Retinal pigment epithelial cell (primary cell): ENCODE data around the gene ECSIT.
"Not testable (repeated sequence)": the region's sequence is repeated elsewhere in the genome, so short reads cannot be mapped to it uniquely, and the experiment has no call there.

Source experiments
- DNase-seq: peaks from one replicate; pipeline ENCODE4 v3.0.0-alpha.2; 2010; ENCODE audit warnings: low read depth
- H3K4me3 ChIP-seq: 2 replicates; pipeline ENCODE4 v1.5.1; 2011; ENCODE audit warnings: mild to moderate bottlenecking, low read length, control low read depth, moderate library complexity
- TF ChIP-seq, protein P1 (sequence below): conservative IDR thresholded peaks from 2 replicates; pipeline ENCODE4 v1.5.1; 2011; ENCODE audit warnings: low read depth, low read length, control low read depth, inconsistent platforms

The ECSIT gene

GRCh38 chr19:11566164-11566563, 37.2 kb upstream of the ECSIT start:
- TF ChIP-seq, protein P1, sequence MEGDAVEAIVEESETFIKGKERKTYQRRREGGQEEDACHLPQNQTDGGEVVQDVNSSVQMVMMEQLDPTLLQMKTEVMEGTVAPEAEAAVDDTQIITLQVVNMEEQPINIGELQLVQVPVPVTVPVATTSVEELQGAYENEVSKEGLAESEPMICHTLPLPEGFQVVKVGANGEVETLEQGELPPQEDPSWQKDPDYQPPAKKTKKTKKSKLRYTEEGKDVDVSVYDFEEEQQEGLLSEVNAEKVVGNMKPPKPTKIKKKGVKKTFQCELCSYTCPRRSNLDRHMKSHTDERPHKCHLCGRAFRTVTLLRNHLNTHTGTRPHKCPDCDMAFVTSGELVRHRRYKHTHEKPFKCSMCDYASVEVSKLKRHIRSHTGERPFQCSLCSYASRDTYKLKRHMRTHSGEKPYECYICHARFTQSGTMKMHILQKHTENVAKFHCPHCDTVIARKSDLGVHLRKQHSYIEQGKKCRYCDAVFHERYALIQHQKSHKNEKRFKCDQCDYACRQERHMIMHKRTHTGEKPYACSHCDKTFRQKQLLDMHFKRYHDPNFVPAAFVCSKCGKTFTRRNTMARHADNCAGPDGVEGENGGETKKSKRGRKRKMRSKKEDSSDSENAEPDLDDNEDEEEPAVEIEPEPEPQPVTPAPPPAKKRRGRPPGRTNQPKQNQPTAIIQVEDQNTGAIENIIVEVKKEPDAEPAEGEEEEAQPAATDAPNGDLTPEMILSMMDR = no peak
- DNase-seq = no peak
- no peak overlapping the region for H3K4me3 ChIP-seq

DNA sequence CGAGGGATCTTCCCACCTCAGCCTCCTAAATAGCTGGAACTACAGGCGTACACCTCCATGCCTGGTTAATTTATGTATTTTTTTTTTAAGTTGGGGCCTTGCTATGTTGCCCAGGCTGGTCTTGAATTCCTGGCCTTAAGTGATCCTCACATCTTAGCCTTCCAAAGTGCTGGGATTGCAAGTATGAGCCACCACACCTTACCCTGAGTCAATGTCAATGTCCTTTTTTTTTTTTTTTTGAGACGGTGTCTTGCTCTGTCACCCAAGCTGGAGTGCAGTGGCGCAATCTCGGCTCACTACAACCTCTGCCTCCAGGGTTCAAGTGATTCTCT, 36.7 kb upstream of the ECSIT start:
- not testable (repeated sequence) for H3K4me3 ChIP-seq, DNase-seq

GRCh38 chr19:11564082-11564807, 35.3 kb upstream of the ECSIT start:
- not testable (repeated sequence) for H3K4me3 ChIP-seq, DNase-seq

DNA sequence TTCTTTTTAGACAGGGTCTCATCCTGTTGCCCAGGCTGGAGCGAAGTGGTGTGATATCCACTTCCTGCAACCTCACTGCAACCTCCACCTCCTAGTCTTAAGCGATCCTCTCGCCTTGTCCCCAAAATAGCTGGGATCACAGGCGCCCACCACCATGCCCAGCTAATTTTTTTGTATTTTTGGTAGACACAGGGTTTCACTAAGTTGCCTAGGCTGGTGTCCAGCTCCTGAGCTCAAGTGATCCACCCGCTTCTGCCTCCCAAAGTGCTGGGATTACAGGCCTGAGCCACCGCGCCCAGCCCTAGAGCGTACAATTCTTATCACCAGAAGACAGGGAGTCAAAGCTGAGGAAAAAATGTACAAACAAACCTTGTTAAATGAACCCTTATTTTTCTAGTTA, 34.6 kb upstream of the ECSIT start:
- TF ChIP-seq, protein P1 = no peak
- DNase-seq = no peak
- H3K4me3 ChIP-seq = no peak overlapping the region

DNA sequence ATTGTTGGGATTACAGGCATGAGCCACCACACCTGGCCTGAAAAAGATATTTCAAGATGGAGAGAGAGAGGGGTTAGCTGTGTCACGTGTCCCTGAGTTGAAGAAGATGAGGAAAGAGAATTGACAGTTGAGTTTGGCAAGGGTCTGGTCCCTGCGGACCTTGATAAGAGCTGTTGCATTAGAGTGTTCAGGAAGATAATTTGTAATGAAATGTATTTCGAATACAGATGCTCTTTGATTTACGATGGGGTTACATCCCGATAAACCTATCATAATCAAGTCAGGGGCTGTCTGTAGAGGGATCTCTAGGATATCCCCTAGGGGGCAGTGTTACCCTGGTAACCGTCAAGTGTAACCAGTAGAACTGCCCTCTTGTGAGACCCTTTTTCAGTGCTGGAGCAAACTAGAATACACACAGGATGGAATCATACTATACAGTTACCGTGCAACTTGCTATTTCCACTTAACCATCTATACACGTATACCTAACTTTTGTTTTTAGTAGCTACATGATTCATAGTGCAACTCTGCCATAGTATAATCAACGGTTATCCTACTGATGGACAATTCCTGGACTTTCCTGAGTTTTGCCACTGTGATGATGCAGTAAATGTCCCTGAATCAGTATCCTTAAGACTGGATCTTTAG, 31.6 kb upstream of the ECSIT start:
- H3K4me3 ChIP-seq = no peak overlapping the region
- TF ChIP-seq, protein P1 = peak; percentile 80
- DNase-seq = no peak

- TF ChIP-seq, protein P1 = peak; percentile 31
- DNase-seq = peak; percentile 93
- peak within 1 kb of the TSS; percentile 67 for H3K4me3 ChIP-seq
Observed at GRCh38 chr19:11558881-11559828, 30.2 kb upstream of the ECSIT start, which contains the start of gene ELOF1. ELOF1 (minus strand) TSS chr19:11559230; CDS start chr19:11554347, 4,883 bp downstream.

DNA sequence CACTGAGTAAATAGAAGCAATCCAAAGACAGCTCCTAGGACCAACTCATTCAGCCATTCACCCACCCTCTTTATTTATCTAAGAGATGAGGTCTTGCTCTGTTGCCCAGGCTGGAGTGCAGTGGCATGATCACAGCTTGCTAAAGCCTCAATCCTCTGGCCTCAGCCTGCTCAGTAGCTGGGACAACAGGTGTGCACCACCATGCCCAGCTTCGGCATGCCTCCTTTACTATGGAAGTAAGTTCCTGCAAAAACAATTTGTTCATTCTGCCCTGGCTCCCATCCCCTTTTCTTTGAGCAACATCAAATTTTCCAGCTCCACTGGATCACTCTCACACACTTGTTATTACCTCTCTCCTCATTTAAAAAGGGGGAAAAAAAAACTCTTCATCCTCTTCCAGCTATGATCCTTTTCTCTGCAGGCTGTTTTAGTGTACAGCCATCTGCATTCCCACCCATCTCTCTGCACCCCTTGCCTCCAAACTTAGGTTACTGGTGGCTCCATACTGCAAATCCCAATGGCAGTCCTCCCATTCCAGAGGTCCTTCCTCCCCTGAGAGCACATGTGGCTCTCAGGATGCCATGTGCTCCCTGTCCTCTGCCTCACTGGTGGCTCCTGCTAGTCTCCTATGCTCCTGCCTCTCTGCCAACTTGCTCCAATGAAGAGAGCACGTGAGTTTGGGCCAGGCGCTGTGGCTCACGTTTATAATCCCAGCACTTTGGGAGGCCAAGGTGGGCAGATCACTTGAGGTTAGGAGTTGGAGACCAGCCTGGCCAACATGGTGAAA, 27.9 kb upstream of the ECSIT start:
- TF ChIP-seq, protein P1 = no peak
- no peak overlapping the region for H3K4me3 ChIP-seq
- no peak for DNase-seq
